B cell (primary cell): ENCODE data around the gene LIPJ.

Source experiments
- CTCF ChIP-seq: fragments of 200-600 bp; IDR thresholded peaks from one replicate; pipeline ENCODE4 v1.8.0; 2022; ENCODE audit warnings: antibody characterized with exemption, mild to moderate bottlenecking
- EZH2 ChIP-seq: IDR thresholded peaks from 2 replicates; pipeline ENCODE4 v1.6.1; 2012; ENCODE audit warnings: borderline replicate concordance, low read depth, mild to moderate bottlenecking, moderate library complexity, low read length; ENCODE audit not compliant: insufficient read depth, poor library complexity, severe bottlenecking

- TF ChIP-seq EZH2 (no peak), CTCF (no peak)
Observed at GRCh38 chr10:88583584-88583957, 3.0 kb upstream of the LIPJ start.
